Peyer's patch (tissue), 4 donors: ENCODE data around the gene HNF4A.

Experiments used
- POLR2A ChIP-seq, 2 donors: fragments of 450-650 bp; IDR thresholded peaks; one replicate each; pipeline ENCODE4 v1.5.1; 2017; ENCODE audit warnings: antibody characterized with exemption in 2 of 2, mild to moderate bottlenecking in 2 of 2, moderate library complexity in 2 of 2
- TF ChIP-seq, protein P1 (sequence below), 6 experiments: fragments of 450-650 bp in 4 of 6; fragments of 200-600 bp in 2 of 6; sonication (generic) in 1 of 6; IDR thresholded peaks; one replicate each; pipeline ENCODE4 v1.5.1; 2017 to 2019; ENCODE audit warnings: antibody characterized with exemption in 6 of 6, mild to moderate bottlenecking in 3 of 6, moderate library complexity in 1 of 6

DNA sequence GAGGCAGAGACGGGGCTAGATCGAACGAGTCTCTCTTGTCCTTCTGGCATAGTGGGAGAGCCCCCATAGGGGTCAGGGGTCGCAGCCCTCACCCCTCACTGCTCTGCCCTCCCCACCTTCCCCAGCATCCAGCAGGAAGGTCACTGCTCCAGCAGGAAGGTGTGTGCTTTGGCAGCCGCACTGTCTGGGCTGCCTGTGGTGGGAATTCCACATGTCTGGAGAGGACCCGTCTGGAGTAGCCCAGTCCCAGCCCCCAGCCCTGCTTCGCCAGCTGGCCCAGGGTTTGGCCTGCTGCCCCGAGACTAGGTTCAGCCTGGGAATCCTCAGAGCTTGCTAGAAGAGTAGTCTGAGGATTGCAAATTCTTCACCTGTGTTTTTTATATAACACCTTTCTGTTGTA is 21.2 kb upstream of the HNF4A start:
- TF ChIP-seq, protein P1, sequence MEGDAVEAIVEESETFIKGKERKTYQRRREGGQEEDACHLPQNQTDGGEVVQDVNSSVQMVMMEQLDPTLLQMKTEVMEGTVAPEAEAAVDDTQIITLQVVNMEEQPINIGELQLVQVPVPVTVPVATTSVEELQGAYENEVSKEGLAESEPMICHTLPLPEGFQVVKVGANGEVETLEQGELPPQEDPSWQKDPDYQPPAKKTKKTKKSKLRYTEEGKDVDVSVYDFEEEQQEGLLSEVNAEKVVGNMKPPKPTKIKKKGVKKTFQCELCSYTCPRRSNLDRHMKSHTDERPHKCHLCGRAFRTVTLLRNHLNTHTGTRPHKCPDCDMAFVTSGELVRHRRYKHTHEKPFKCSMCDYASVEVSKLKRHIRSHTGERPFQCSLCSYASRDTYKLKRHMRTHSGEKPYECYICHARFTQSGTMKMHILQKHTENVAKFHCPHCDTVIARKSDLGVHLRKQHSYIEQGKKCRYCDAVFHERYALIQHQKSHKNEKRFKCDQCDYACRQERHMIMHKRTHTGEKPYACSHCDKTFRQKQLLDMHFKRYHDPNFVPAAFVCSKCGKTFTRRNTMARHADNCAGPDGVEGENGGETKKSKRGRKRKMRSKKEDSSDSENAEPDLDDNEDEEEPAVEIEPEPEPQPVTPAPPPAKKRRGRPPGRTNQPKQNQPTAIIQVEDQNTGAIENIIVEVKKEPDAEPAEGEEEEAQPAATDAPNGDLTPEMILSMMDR (IDR thresholded peaks at IDR 0.05): no peak
- no peak for TF ChIP-seq POLR2A (IDR thresholded peaks at IDR 0.05)
